ENCODE data around the gene ALG14.
A peak's percentile ranks its signal among the peaks of the same experiment; 100 is the strongest.
"Not testable (repeated sequence)": the region's sequence is repeated elsewhere in the genome, so short reads cannot be mapped to it uniquely, and the experiment has no call there.

ALG14 gene

GRCh38 chr1:95005584-95005983 is 67.2 kb downstream of the ALG14 start:
- Histone ChIP-seq H3K27me3 (ENCODE audit: control insufficient read depth, insufficient read depth, low read length) (no peaks in the 10 kb centered on the region), H3K36me3 (ENCODE audit: control insufficient read depth, insufficient read depth, low read length) (no peaks in the 10 kb centered on the region), H3K9me3 (ENCODE audit: control insufficient read depth, insufficient read depth, low read length) (no peaks in the 10 kb centered on the region), H3K9ac (ENCODE audit: low read depth, low read length) (no peak overlapping the region), H3K4me1 (ENCODE audit: control insufficient read depth, insufficient read depth, low read length) (peaks cover 7% of the 10 kb centered on the region), H3K4me3 (ENCODE audit: low read depth, low read length) (no peak overlapping the region), H3K27ac (ENCODE audit: low read depth, low read length) (no peak overlapping the region)

- no peaks in the 10 kb centered on the region for H3K27me3 ChIP-seq (ENCODE audit: control insufficient read depth, insufficient read depth, low read length)
- H3K4me1 ChIP-seq (ENCODE audit: control insufficient read depth, insufficient read depth, low read length): peaks cover 7% of the 10 kb centered on the region
- H3K9me3 ChIP-seq (ENCODE audit: control insufficient read depth, insufficient read depth, low read length): no peaks in the 10 kb centered on the region
- no peak overlapping the region for H3K27ac ChIP-seq (ENCODE audit: low read depth, low read length)
- H3K4me3 ChIP-seq (ENCODE audit: low read depth, low read length): no peak overlapping the region
- no peak overlapping the region for H3K9ac ChIP-seq (ENCODE audit: low read depth, low read length)
- H3K36me3 ChIP-seq (ENCODE audit: control insufficient read depth, insufficient read depth, low read length): no peaks in the 10 kb centered on the region
Observed at GRCh38 chr1:95004013-95004412, 68.7 kb downstream of the ALG14 start.

- no peaks in the 10 kb centered on the region for H3K36me3 ChIP-seq (ENCODE audit: control insufficient read depth, insufficient read depth, low read length)
- H3K9me3 ChIP-seq (ENCODE audit: control insufficient read depth, insufficient read depth, low read length): no peaks in the 10 kb centered on the region
- H3K4me1 ChIP-seq (ENCODE audit: control insufficient read depth, insufficient read depth, low read length): peaks cover 7% of the 10 kb centered on the region
- H3K9ac ChIP-seq (ENCODE audit: low read depth, low read length): no peak overlapping the region
- no peak overlapping the region for H3K4me3 ChIP-seq (ENCODE audit: low read depth, low read length)
- H3K27me3 ChIP-seq (ENCODE audit: control insufficient read depth, insufficient read depth, low read length): no peaks in the 10 kb centered on the region
- no peak overlapping the region for H3K27ac ChIP-seq (ENCODE audit: low read depth, low read length)
Observed at GRCh38 chr1:95003433-95003738, 69.4 kb downstream of the ALG14 start.

DNA sequence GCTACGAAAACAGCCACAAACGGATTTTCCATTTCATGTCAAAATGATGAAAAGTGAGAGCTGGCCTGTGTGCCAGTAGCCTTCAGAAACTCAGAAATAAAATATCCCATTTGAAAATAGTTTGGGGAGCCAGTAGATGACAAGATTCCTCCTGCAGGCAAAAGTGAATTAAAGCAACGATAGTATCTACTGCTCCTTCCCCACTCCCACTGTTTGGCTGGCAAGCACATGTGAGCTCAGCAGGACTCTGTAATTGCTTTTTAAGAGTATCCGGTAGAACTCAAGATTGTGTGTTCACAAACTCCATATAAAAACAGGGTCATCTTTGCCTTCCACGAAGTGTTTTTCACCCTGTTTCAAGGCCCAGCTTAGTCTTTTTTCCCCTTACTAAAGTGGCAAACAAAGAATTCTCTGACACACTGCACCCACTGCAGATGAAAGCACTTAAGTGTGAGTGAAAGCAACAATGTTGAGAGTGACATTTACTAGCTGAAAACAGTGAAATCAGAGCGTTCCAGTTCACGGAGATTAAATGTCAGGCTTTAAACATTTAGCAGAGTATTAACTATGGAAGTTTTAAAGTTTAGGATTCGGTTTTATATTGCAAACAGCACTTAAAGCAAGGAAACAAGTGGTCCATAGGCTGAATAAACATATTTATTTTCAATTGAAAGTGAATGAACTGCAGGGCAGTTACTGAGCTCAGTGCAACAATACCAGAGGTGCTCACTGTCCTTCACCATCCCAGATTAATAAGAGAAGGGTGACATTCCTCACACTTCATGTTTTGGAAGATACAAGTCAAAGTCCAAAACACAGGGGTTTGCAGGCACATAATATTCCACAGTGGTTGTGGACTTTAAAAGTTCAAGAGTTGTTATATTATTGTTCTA is 70.0 kb downstream of the ALG14 start:
- peaks cover 10% of the 10 kb centered on the region for H3K4me1 ChIP-seq (ENCODE audit: control insufficient read depth, insufficient read depth, low read length)
- peak overlapping the region; percentile 10 for H3K27ac ChIP-seq (ENCODE audit: low read depth, low read length)
- H3K9ac ChIP-seq (ENCODE audit: low read depth, low read length): no peak overlapping the region
- no peaks in the 10 kb centered on the region for H3K27me3 ChIP-seq (ENCODE audit: control insufficient read depth, insufficient read depth, low read length)
- no peaks in the 10 kb centered on the region for H3K36me3 ChIP-seq (ENCODE audit: control insufficient read depth, insufficient read depth, low read length)
- H3K9me3 ChIP-seq (ENCODE audit: control insufficient read depth, insufficient read depth, low read length): no peaks in the 10 kb centered on the region
- H3K4me3 ChIP-seq (ENCODE audit: low read depth, low read length): no peak overlapping the region

DNA sequence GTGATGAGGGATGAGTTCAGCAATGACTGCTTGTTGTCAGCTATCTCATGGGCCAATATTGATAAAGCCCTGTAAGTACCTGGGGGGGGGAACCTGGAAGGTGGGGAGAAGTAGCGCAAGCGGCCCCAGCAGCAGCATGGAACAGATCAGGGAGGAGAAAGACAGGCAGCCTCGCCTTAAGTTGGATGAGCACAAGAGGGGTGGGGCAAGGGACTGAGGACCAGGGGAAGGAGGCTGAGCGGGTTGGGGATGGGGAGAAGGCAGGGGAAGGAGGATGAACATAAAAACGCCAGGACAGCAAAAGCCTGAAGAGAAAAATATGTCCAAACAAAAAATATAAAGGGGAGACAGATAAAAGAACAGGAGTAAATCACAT is 70.6 kb downstream of the ALG14 start:
- no peaks in the 10 kb centered on the region for H3K9me3 ChIP-seq (ENCODE audit: control insufficient read depth, insufficient read depth, low read length)
- no peak overlapping the region for H3K4me3 ChIP-seq (ENCODE audit: low read depth, low read length)
- H3K4me1 ChIP-seq (ENCODE audit: control insufficient read depth, insufficient read depth, low read length): peaks cover 12% of the 10 kb centered on the region
- no peak overlapping the region for H3K27ac ChIP-seq (ENCODE audit: low read depth, low read length)
- H3K9ac ChIP-seq (ENCODE audit: low read depth, low read length): no peak overlapping the region
- no peaks in the 10 kb centered on the region for H3K36me3 ChIP-seq (ENCODE audit: control insufficient read depth, insufficient read depth, low read length)
- H3K27me3 ChIP-seq (ENCODE audit: control insufficient read depth, insufficient read depth, low read length): no peaks in the 10 kb centered on the region

GRCh38 chr1:94999456-95000131 is 73.2 kb downstream of the ALG14 start:
- Histone ChIP-seq H3K4me1 (ENCODE audit: control insufficient read depth, insufficient read depth, low read length) (peaks cover 12% of the 10 kb centered on the region), H3K4me3 (ENCODE audit: low read depth, low read length) (no peak overlapping the region), H3K27me3 (ENCODE audit: control insufficient read depth, insufficient read depth, low read length) (no peaks in the 10 kb centered on the region), H3K27ac (ENCODE audit: low read depth, low read length) (no peak overlapping the region), H3K9me3 (ENCODE audit: control insufficient read depth, insufficient read depth, low read length) (no peaks in the 10 kb centered on the region), H3K36me3 (ENCODE audit: control insufficient read depth, insufficient read depth, low read length) (no peaks in the 10 kb centered on the region), H3K9ac (ENCODE audit: low read depth, low read length) (no peak overlapping the region)

DNA sequence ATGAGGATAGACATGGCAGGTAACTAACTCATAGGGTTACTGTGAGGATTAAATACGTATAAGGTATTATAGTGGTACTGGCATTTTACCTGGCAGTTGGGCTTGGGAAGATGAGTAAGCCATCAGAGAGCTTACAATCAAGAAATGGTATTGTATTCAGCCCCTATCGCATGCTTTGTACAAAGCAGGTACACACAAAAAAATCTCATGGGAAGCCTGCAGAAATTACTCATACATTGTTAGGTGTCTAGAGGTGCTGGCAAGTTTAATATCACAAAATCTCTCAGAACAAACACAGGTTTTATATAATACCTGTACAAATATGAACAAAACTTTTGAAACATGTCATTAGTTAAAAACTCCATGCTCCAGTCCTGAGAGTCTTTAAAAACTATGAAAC is 74.0 kb downstream of the ALG14 start:
- Histone ChIP-seq H3K4me1 (ENCODE audit: control insufficient read depth, insufficient read depth, low read length) (peaks cover 12% of the 10 kb centered on the region), H3K36me3 (ENCODE audit: control insufficient read depth, insufficient read depth, low read length) (no peaks in the 10 kb centered on the region), H3K9me3 (ENCODE audit: control insufficient read depth, insufficient read depth, low read length) (no peaks in the 10 kb centered on the region), H3K4me3 (ENCODE audit: low read depth, low read length) (no peak overlapping the region), H3K27me3 (ENCODE audit: control insufficient read depth, insufficient read depth, low read length) (no peaks in the 10 kb centered on the region), H3K9ac (ENCODE audit: low read depth, low read length) (no peak overlapping the region), H3K27ac (ENCODE audit: low read depth, low read length) (no peak overlapping the region)

- Histone ChIP-seq H3K9ac (ENCODE audit: low read depth, low read length) (no peak overlapping the region), H3K4me1 (ENCODE audit: control insufficient read depth, insufficient read depth, low read length) (peaks cover 12% of the 10 kb centered on the region), H3K27ac (ENCODE audit: low read depth, low read length) (no peak overlapping the region)
Observed at GRCh38 chr1:94998114-94998513, 74.6 kb downstream of the ALG14 start.

DNA sequence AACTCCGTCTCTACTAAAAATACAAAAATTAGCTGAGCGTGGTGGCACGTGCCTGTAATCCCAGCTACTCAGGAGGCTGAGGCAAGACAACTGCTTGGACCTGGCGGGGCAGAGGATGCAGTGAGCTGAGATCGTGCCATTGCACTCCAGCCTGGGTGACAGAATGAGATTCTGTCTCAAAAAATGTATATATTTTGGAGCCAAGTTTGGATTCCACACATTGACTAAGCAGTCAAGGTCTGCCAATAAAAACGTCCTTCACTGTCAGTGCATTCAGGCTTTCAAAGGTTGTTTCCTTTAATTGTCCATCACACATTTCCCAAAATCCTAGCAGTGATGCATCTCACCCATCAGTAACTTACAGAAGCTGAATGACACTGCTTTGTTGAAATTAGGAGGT is 77.2 kb downstream of the ALG14 start:
- not testable (repeated sequence) for H3K36me3 ChIP-seq (ENCODE audit: control insufficient read depth, insufficient read depth, low read length); H3K27ac ChIP-seq (ENCODE audit: low read depth, low read length); H3K27me3 ChIP-seq (ENCODE audit: control insufficient read depth, insufficient read depth, low read length); H3K4me1 ChIP-seq (ENCODE audit: control insufficient read depth, insufficient read depth, low read length); H3K9ac ChIP-seq (ENCODE audit: low read depth, low read length); H3K4me3 ChIP-seq (ENCODE audit: low read depth, low read length); H3K9me3 ChIP-seq (ENCODE audit: control insufficient read depth, insufficient read depth, low read length)

More at GRCh38 chr1:94998114-94998513, 74.6 kb downstream of the ALG14 start:
- no peaks in the 10 kb centered on the region for H3K27me3 ChIP-seq (ENCODE audit: control insufficient read depth, insufficient read depth, low read length)
- no peak overlapping the region for H3K4me3 ChIP-seq (ENCODE audit: low read depth, low read length)
- no peaks in the 10 kb centered on the region for H3K36me3 ChIP-seq (ENCODE audit: control insufficient read depth, insufficient read depth, low read length)
- H3K9me3 ChIP-seq (ENCODE audit: control insufficient read depth, insufficient read depth, low read length): no peaks in the 10 kb centered on the region

DNA sequence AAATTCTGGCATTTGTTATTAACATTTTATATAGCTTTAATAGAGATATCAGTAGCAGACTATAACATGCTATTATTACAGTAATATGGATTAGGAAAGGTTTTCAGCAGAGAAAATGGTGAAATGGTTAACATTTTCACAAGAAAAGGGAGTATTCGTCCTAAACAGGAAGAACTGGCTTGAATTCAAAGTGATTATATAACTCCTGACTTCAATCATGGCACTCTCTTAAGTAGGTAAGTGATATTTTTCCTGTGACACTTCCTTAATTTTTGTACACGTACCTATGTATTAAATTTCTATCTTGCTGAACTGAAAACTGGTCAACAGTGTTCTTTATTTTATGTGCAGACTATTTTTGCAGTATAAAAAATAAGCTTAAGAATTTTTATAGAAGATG is 77.9 kb downstream of the ALG14 start:
- Histone ChIP-seq H3K36me3 (ENCODE audit: control insufficient read depth, insufficient read depth, low read length) (no peaks in the 10 kb centered on the region), H3K27ac (ENCODE audit: low read depth, low read length) (no peak overlapping the region), H3K9ac (ENCODE audit: low read depth, low read length) (no peak overlapping the region), H3K27me3 (ENCODE audit: control insufficient read depth, insufficient read depth, low read length) (no peaks in the 10 kb centered on the region), H3K9me3 (ENCODE audit: control insufficient read depth, insufficient read depth, low read length) (no peaks in the 10 kb centered on the region), H3K4me1 (ENCODE audit: control insufficient read depth, insufficient read depth, low read length) (peaks cover 4% of the 10 kb centered on the region; the same call in 1 of the 2 replicates), H3K4me3 (ENCODE audit: low read depth, low read length) (no peak overlapping the region)

- Histone ChIP-seq H3K4me3 (ENCODE audit: low read depth, low read length) (no peak overlapping the region), H3K36me3 (ENCODE audit: control insufficient read depth, insufficient read depth, low read length) (no peaks in the 10 kb centered on the region), H3K9me3 (ENCODE audit: control insufficient read depth, insufficient read depth, low read length) (no peaks in the 10 kb centered on the region), H3K27me3 (ENCODE audit: control insufficient read depth, insufficient read depth, low read length) (no peaks in the 10 kb centered on the region), H3K4me1 (ENCODE audit: control insufficient read depth, insufficient read depth, low read length) (peaks cover 4% of the 10 kb centered on the region; the same call in 1 of the 2 replicates), H3K27ac (ENCODE audit: low read depth, low read length) (no peak overlapping the region), H3K9ac (ENCODE audit: low read depth, low read length) (no peak overlapping the region)
Observed at GRCh38 chr1:94993931-94994645, 78.7 kb downstream of the ALG14 start.

Measured in HUES48 (cell line).